BE2C (cell line): Measurements from ENCODE around the gene LTB4R.

Experiments
- DNase-seq: peaks from one replicate; pipeline ENCODE4 v3.0.0-alpha.2; 2020
- H3K27me3 ChIP-seq: fragments of 250-450 bp; sonication (Bioruptor Pico); 2 replicates; pipeline ENCODE4 v1.5.1; 2020; ENCODE audit warnings: mild to moderate bottlenecking
- H3K36me3 ChIP-seq: fragments of 250-450 bp; sonication (Bioruptor Pico); 2 replicates; pipeline ENCODE4 v1.5.1; 2020; ENCODE audit warnings: mild to moderate bottlenecking
- H3K4me1 ChIP-seq: fragments of 250-450 bp; sonication (Bioruptor Pico); 2 replicates; pipeline ENCODE4 v1.5.1; 2020
- H3K4me3 ChIP-seq: 2 replicates; pipeline ENCODE4 v1.5.1; 2011; ENCODE audit warnings: low read depth, low read length
- H3K9me3 ChIP-seq: fragments of 250-450 bp; sonication (Bioruptor Pico); 2 replicates; pipeline ENCODE4 v1.5.1; 2020
- CTCF ChIP-seq: IDR thresholded peaks from 2 replicates; pipeline ENCODE4 v1.5.1; 2012; ENCODE audit warnings: mild to moderate bottlenecking, low read depth, low read length

LTB4R gene

GRCh38 chr14:24281636-24282035 is 29.7 kb upstream of the LTB4R start:
- H3K4me1 ChIP-seq = peaks cover 2% of the 10 kb centered on the region; the same call in 1 of the 2 replicates
- H3K4me3 ChIP-seq = no peak overlapping the region
- H3K36me3 ChIP-seq = no peaks in the 10 kb centered on the region
- TF ChIP-seq CTCF = no peak
- no peaks in the 10 kb centered on the region for H3K27me3 ChIP-seq
- no peak for DNase-seq
- no peaks in the 10 kb centered on the region for H3K9me3 ChIP-seq

GRCh38 chr14:24282736-24283135 is 28.6 kb upstream of the LTB4R start:
- no peaks in the 10 kb centered on the region for H3K9me3 ChIP-seq
- no peaks in the 10 kb centered on the region for H3K27me3 ChIP-seq
- no peaks in the 10 kb centered on the region for H3K36me3 ChIP-seq
- TF ChIP-seq CTCF = no peak
- DNase-seq = no peak
- H3K4me1 ChIP-seq = peaks cover 2% of the 10 kb centered on the region; the same call in 1 of the 2 replicates
- no peak overlapping the region for H3K4me3 ChIP-seq

- Histone ChIP-seq H3K36me3 (no peaks in the 10 kb centered on the region), H3K4me3 (no peak overlapping the region), H3K27me3 (no peaks in the 10 kb centered on the region), H3K4me1 (peaks cover 2% of the 10 kb centered on the region; the same call in 1 of the 2 replicates), H3K9me3 (no peaks in the 10 kb centered on the region)
- DNase-seq = no peak
- no peak for TF ChIP-seq CTCF
Observed at GRCh38 chr14:24283796-24284460, 27.4 kb upstream of the LTB4R start.

DNA sequence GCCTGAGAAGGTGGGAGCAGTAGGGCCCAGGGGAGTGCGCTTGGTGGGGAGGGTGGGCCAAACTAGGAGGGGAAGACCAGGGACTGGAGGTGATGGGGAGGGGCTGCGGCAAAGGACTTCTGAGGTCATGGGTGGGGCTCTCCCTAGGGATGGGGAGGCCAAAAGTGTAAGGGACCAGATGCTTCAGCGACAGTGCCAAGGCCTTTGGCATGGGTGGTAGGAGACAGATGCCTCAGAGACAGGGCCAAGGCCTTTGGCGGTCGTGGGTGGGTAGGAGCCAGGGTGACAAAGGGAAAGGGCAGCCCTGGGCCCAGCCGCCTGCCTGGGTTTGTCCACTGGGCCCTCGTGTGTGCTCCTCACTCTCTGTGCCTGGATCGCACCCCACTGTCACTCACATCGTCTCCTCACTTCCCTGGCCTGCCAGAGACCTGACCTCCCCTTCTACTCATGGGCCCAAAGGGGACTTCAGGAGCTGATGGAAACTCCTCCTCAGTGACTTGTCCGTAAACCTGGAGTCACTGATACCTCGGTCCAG is 26.7 kb upstream of the LTB4R start:
- Histone ChIP-seq H3K27me3 (no peaks in the 10 kb centered on the region), H3K4me3 (no peak overlapping the region), H3K9me3 (no peaks in the 10 kb centered on the region), H3K36me3 (no peaks in the 10 kb centered on the region), H3K4me1 (no peaks in the 10 kb centered on the region)
- DNase-seq = no peak
- no peak for TF ChIP-seq CTCF

DNA sequence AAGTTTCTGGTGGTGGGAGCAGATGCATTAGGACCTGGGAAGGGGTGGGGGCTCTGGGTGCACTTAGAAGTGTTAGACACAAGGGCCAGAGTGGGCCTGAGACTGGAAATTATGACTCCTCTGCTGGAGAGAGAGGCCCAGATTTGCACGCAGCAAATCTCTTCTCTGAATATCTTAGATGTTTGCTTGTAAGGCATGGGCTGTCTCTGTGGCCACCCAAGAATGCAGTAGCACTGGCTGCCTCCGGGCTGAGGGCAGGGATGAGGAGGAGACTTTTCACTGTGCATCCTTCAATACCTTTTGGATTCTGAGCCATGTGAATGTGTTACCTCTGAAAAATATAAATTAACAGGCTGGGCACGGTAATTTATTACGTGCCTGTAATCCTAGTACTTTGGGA is 26.0 kb upstream of the LTB4R start:
- H3K4me1 ChIP-seq = no peaks in the 10 kb centered on the region
- no peaks in the 10 kb centered on the region for H3K27me3 ChIP-seq
- no peak for TF ChIP-seq CTCF
- no peaks in the 10 kb centered on the region for H3K36me3 ChIP-seq
- H3K4me3 ChIP-seq = no peak overlapping the region
- no peak for DNase-seq
- H3K9me3 ChIP-seq = no peaks in the 10 kb centered on the region

DNA sequence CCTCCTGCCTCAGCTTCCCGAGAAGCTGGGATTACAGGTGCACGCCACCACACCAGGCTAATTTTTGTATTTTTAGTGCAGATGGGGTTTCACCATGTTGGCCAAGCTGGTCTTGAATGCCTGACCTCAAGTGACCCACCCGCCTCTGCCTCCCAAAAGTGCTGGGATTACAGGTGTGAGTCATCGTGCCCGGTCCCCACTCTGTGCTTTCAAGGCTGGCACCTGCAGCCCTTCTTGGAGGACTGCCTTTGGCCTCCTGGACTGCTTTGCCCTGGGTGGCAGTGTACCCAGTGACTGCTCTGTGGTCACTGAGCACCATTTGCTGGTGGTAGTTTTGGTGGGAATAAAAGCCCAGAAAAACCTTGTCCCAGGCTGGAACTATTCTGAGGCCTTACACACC is 24.3 kb upstream of the LTB4R start:
- no peaks in the 10 kb centered on the region for H3K36me3 ChIP-seq
- no peak overlapping the region for H3K4me3 ChIP-seq
- H3K27me3 ChIP-seq = no peaks in the 10 kb centered on the region
- no peak for DNase-seq
- H3K9me3 ChIP-seq = no peaks in the 10 kb centered on the region
- H3K4me1 ChIP-seq = no peaks in the 10 kb centered on the region
- TF ChIP-seq CTCF = no peak
